Heart left ventricle (tissue), 13 donors: ENCODE data around the gene OASL.

Source experiments
- CTCF ChIP-seq, 12 donors: fragments of 200-600 bp; sonication (generic) in 4 of 12; IDR thresholded peaks; one replicate each; pipeline versions ENCODE4 v1.5.0 to v1.8.0; 2018 to 2022; ENCODE audit warnings: antibody characterized with exemption in 12 of 12, mild to moderate bottlenecking in 5 of 12
- POLR2A ChIP-seq, 2 donors: fragments of 450-650 bp; IDR thresholded peaks; one replicate each; pipeline ENCODE4 v1.6.1; 2017; ENCODE audit warnings: antibody characterized with exemption in 2 of 2, mild to moderate bottlenecking in 2 of 2, moderate library complexity in 2 of 2
- donor health status: ischemic (EF 13 %, LVEDD 7.1; RV severe dilation, severe dysfunction).
- donor health status: DM: no; HTN: yes; CAD: no.
- donor health status: DM: no; HTN: no; CAD: no.
- donor health status: ischemic (EF 25% LVEDD 6.9; RV normal size, moderate dysfunction).
- donor health status: ischemic (EF 25% LVEDD 5.7; RV mildly dilated, moderate dysfunction).
- donor health status: ischemic (EF 35%, LVEDD 5.7; RV mildly dilated, moderate dysfunction).
- donor health status: nonischemic (EF 11% LVEDD 7.7; RV severe dilation, severe dysfunction).
- donor health status: DM: yes; HTN: yes; CAD: no.
- donor health status: PGD.
- donor health status: ischemic (EF 29% LVEDD 5.4; RV normal size, mild dysfunction).
- donor health status: nonischemic (EF 23%, LVEDD 6.1; RV moderate dilation, normal function).

- TF ChIP-seq CTCF (IDR thresholded peaks at IDR 0.05) (no peak), POLR2A (IDR thresholded peaks at IDR 0.05) (no peak)
These were observed 46.7 kb upstream of the OASL start for GRCh38 chr12:121085506-121086353.
